ENCODE measurements around the gene CHRD.
A peak's percentile ranks its signal among the peaks of the same experiment; 100 is the strongest.
"Not testable (repeated sequence)": the region's sequence is repeated elsewhere in the genome, so short reads cannot be mapped to it uniquely, and the experiment has no call there.

Gene CHRD

DNA sequence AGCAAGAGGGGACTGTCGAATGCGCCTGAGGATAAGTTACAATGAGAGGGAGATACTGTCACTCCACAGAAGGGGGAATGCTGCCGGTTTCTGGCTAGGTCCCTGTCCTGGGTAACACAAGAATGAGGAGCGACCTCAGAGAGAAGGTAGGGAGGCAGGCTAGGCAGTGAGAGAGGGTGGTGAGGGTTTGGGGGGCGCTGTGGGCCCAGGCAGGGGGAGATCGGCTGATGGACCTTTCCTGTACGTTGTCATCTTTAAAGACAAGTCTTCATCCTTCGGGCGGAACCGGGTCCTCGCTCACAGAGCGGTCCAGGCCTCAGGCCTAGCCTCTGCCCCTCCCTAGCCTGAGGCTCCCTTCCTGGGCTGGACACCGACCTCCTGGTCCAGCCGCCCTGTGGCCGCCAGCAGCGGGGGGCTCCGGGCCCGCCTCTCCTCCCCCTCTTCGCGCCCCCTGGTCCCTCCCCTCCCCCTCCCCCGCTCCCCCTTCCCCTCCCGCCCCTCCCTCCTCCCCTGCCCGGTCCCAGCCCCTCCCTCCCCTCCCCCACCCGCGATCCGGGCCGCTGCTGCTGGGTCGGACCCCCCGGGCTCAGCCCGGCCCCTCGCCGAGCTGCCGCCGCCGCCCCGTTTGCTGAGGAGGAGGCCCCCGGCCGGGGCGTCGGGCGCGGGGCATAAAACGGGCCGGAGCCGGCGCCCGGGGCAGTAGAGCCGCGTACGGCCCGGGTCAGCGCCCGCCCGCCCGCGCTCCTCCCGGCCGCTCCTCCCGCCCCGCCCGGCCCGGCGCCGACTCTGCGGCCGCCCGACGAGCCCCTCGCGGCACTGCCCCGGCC lies at the start of gene CHRD:
TSS of gene CHRD (plus strand) at position 697 of the 827 bp plus-strand sequence. CDS start 265 bp downstream, outside the sequence.
- DNase-seq (ENCODE audit: low spot score) = no peak

- DNase-seq (ENCODE audit: low spot score) = no peak
These were observed 47.3 kb upstream of the CHRD start for GRCh38 chr3:184332370-184333090.

- no peak for DNase-seq (ENCODE audit: low spot score)
These were observed 46.7 kb upstream of the CHRD start for GRCh38 chr3:184333190-184333589.

- DNase-seq (ENCODE audit: low spot score) = no peak
These were observed 46.2 kb upstream of the CHRD start for GRCh38 chr3:184333700-184334099.

DNA sequence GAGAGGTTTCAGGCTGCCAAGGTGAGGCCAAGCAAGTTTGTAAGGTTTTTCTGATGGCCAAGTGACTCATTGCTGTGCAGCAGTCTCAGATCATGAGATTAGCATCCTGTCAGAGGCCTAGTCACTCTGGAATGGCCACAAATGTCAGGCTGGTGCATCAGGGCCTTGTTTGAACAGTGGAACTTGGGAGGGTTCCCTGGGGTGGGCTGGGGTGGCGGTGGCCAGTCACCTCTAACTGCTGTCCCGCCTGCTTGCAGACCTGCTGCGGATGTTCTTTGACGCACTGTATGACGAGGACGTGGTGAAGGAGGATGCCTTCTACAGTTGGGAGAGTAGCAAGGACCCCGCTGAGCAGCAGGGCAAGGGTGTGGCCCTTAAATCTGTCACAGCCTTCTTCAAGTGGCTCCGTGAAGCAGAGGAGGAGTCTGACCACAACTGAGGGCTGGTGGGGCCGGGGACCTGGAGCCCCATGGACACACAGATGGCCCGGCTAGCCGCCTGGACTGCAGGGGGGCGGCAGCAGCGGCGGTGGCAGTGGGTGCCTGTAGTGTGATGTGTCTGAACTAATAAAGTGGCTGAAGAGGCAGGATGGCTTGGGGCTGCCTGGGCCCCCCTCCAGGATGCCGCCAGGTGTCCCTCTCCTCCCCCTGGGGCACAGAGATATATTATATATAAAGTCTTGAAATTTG lies 45.2 kb upstream of the CHRD start:
- DNase-seq (ENCODE audit: low spot score) = no peak

DNA sequence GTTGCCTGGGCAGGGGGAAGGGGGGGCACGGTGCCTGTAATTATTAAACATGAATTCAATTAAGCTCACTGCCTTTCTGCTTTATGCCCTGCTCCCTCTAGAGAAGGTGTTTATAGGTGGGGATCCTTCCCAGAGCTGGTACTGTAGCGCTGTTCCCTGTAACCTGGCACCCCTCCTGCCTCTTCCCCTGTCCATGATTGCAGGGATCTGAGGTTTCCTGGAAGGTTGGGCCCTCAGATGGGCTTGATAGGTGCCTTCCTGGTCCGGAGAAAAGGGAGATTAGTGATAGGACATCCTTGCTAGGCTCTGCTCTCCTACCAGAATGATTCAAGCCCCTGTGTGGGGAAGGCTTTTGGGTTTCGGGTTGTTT lies 44.6 kb upstream of the CHRD start:
- DNase-seq (ENCODE audit: low spot score) = no peak

DNA sequence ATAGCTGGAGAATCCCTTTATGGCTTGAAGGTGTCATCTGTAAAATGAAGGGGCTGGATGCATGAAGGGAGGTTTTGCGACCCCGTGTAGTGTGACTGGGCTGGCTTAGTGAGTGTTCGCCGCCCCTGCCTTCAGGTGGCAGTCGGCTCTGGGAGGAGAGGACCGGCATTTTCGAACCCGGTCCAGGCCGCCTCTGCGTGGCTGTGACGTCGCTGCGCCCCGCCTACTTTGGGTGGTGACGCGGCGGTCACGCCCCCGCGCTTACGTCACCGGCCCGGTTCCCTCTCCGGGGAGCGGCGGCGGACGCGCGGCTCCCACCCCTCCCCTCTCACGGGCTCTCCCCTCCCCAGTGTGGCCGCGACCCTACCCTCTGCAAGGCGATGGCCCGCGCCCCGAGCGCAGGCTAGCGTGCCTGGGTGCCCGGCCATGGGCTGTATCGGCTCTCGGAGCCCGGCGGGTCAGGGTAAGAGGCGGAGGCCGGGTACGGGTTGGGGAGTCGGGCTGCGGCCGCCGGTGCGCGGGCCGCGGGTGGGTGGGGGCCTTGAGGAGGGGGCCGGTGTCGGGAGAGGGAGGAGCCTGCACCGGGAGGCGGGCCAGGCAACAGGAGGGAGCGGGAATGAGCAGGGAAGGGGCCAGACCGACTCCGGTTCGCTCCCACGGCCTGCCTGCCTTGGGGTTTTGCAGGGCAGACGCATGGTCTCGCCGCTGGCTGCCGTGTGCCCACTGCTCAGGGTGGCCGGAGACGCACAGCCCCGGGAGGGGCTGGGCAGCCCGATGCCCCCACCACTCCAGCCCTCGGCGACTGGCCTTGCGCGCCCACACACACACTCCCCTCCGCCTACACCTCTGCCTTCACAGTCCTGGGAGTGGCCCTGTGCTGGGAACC lies 44.0 kb upstream of the CHRD start:
- peak; percentile 73 for DNase-seq (ENCODE audit: low spot score)

- no peak for DNase-seq (ENCODE audit: low spot score)
These were observed 43.1 kb upstream of the CHRD start for GRCh38 chr3:184336547-184337398.

- no peak for DNase-seq (ENCODE audit: low spot score)
These were observed 42.5 kb upstream of the CHRD start, which contains the start of gene FAM131A for GRCh38 chr3:184337399-184337714. Gene FAM131A, plus strand, starts transcription at chr3:184337600. Its CDS starts 31 bp downstream, at chr3:184337631.

DNA sequence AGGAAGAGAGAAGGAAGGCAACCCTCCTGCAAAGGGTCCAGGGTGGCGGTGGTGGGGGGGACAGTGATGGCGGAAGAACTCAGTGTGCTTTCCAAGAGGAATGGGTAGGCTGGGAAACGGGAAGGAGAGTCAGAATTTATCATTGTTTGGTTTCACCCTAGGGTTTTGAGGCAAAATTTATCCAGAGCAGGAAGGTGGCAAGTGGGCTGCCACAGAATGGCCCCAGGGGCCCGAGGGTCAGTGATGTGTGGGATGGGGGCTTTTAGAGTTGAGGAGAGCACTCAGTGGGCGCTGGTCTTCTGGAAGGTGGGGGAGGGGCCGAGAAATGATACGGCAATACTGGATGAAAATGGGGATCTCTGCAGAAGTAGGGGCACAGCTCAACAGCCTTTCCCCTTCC lies 41.9 kb upstream of the CHRD start:
- no peak for DNase-seq (ENCODE audit: low spot score)

- DNase-seq (ENCODE audit: low spot score) = no peak
These were observed 41.3 kb upstream of the CHRD start for GRCh38 chr3:184338511-184338945.

DNA sequence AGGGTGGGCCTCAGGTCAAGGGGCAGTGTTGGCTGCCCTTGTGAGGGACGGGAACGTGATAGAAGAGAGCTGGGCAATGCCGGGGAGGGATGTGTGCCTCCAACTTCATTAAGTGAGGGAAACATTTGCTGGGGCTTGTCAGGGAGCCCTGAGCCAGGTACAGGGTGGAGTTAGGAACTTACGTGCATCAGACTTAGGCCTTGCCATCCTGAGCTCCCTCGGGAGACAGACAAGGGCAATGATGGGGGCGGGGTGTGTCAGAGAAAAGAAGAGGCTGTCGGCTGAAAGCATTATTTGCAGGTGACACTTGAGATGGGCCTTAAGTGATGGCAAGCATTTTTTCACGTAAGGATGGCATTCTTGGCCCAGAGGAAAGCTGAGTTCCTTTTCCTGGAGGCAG lies 40.9 kb upstream of the CHRD start:
- no peak for DNase-seq (ENCODE audit: low spot score)

DNA sequence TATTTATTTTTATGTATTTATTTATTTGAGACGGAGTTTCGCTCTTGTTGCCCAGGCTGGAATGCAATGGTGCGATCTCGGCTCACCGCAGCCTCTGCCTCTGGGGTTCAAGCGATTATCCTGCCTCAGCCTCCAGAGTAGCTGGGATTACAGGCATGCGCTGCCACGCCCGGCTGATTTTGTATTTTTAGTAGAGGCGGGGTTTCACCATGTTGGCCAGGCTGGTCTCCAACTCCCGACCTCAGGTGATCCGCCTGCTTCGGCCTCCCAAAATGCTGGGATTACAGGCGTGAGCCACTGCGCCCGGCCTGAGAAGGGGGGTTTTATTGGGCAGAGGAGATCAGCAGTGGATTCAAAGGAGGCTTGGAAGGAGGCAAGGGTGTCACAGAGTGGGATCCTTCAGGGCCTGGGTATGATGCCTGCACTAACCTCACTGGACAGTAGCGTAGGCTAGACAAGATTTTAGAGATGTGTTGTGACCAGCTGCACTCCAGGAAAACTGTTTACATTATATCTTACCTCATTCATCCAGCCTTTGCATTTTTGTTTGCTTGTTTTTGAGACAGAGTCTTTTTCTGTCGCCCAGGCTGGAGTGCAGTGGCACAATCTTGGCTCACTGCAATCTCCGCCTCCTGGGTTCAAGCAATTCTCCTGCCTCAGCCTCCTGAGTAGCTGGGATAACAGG lies 40.3 kb upstream of the CHRD start:
- not testable (repeated sequence) for DNase-seq (ENCODE audit: low spot score)

- no peak for DNase-seq (ENCODE audit: low spot score)
These were observed 37.9 kb upstream of the CHRD start for GRCh38 chr3:184341925-184342324.

DNA sequence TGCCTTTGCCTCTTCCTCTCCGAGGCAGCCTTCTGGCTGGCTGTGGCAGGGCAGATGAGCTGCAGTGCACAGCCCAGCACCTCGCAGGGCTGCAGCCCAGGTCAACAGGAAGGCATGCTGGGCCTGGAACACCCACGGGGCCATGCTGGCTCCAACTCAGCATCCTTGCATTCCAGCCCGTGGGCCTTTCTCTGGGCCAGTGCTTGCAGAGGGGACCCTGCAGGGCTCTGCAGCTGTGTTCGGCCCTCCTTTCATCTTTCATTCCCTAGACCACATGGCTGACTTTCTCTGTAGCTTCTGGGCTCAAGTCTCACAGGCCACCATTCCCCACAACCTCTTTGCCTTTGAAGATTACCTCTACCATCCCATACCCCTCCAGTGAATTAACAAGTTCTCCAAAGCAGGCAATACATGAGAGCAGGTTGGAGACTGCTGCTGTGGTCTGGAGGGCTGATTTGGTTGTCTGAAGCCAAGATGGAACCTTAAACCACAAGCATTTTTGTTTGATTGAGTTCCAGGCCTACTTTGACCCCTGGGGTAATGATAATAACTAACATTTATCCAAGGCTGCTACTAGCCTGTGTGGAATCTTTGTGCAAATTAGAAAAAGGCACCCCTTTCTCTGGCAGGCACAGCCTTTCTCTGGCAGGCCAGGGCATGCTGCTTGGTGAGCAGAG lies 36.5 kb upstream of the CHRD start:
- DNase-seq (ENCODE audit: low spot score) = no peak

DNA sequence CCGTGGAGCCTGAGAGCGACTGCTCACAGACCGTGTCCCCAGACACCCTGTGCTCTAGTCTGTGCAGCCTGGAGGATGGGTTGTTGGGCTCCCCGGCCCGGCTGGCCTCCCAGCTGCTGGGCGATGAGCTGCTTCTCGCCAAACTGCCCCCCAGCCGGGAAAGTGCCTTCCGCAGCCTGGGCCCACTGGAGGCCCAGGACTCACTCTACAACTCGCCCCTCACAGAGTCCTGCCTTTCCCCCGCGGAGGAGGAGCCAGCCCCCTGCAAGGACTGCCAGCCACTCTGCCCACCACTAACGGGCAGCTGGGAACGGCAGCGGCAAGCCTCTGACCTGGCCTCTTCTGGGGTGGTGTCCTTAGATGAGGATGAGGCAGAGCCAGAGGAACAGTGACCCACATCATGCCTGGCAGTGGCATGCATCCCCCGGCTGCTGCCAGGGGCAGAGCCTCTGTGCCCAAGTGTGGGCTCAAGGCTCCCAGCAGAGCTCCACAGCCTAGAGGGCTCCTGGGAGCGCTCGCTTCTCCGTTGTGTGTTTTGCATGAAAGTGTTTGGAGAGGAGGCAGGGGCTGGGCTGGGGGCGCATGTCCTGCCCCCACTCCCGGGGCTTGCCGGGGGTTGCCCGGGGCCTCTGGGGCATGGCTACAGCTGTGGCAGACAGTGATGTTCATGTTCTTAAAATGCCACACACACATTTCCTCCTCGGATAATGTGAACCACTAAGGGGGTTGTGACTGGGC lies 35.1 kb upstream of the CHRD start:
- no peak for DNase-seq (ENCODE audit: low spot score)

DNA sequence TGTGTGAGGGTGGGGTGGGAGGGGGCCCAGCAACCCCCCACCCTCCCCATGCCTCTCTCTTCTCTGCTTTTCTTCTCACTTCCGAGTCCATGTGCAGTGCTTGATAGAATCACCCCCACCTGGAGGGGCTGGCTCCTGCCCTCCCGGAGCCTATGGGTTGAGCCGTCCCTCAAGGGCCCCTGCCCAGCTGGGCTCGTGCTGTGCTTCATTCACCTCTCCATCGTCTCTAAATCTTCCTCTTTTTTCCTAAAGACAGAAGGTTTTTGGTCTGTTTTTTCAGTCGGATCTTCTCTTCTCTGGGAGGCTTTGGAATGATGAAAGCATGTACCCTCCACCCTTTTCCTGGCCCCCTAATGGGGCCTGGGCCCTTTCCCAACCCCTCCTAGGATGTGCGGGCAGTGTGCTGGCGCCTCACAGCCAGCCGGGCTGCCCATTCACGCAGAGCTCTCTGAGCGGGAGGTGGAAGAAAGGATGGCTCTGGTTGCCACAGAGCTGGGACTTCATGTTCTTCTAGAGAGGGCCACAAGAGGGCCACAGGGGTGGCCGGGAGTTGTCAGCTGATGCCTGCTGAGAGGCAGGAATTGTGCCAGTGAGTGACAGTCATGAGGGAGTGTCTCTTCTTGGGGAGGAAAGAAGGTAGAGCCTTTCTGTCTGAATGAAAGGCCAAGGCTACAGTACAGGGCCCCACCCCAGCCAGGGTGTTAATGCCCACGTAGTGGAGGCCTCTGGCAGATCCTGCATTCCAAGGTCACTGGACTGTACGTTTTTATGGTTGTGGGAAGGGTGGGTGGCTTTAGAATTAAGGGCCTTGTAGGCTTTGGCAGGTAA lies 34.3 kb upstream of the CHRD start:
- DNase-seq (ENCODE audit: low spot score) = peak; percentile 84

Measured in LoVo (cell line).